Measurements from ENCODE around the gene MRGPRD.

DNA sequence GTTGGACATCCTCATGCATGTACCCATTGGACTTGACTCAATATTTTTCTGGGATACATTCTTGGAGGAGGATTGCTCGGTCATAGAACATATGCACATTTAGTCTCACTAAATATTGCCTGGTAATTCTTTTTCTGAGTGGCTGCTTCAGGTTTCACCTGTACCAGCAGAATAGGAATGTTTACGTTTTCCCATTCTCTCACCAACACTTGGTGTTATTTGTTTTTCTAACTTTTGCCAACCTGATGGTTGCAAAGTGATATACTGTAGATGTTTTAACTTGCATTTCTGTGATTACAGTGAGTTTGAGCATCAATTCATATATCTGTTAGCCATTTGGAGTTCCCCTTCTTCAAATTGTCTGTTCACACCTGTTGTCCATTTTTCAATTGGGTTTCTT is 1.3 kb upstream of the MRGPRD start:
- TF ChIP-seq, protein P1, sequence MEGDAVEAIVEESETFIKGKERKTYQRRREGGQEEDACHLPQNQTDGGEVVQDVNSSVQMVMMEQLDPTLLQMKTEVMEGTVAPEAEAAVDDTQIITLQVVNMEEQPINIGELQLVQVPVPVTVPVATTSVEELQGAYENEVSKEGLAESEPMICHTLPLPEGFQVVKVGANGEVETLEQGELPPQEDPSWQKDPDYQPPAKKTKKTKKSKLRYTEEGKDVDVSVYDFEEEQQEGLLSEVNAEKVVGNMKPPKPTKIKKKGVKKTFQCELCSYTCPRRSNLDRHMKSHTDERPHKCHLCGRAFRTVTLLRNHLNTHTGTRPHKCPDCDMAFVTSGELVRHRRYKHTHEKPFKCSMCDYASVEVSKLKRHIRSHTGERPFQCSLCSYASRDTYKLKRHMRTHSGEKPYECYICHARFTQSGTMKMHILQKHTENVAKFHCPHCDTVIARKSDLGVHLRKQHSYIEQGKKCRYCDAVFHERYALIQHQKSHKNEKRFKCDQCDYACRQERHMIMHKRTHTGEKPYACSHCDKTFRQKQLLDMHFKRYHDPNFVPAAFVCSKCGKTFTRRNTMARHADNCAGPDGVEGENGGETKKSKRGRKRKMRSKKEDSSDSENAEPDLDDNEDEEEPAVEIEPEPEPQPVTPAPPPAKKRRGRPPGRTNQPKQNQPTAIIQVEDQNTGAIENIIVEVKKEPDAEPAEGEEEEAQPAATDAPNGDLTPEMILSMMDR (IDR thresholded peaks at IDR 0.05; ENCODE audit: insufficient read depth, low read length): no peak
- no peak for TF ChIP-seq POLR2AphosphoS5 (IDR thresholded peaks at IDR 0.05; ENCODE audit: low read depth)
- TF ChIP-seq SPI1 (IDR thresholded peaks at IDR 0.05; ENCODE audit: borderline replicate concordance, low read depth): no peak
- TF ChIP-seq, protein P2, sequence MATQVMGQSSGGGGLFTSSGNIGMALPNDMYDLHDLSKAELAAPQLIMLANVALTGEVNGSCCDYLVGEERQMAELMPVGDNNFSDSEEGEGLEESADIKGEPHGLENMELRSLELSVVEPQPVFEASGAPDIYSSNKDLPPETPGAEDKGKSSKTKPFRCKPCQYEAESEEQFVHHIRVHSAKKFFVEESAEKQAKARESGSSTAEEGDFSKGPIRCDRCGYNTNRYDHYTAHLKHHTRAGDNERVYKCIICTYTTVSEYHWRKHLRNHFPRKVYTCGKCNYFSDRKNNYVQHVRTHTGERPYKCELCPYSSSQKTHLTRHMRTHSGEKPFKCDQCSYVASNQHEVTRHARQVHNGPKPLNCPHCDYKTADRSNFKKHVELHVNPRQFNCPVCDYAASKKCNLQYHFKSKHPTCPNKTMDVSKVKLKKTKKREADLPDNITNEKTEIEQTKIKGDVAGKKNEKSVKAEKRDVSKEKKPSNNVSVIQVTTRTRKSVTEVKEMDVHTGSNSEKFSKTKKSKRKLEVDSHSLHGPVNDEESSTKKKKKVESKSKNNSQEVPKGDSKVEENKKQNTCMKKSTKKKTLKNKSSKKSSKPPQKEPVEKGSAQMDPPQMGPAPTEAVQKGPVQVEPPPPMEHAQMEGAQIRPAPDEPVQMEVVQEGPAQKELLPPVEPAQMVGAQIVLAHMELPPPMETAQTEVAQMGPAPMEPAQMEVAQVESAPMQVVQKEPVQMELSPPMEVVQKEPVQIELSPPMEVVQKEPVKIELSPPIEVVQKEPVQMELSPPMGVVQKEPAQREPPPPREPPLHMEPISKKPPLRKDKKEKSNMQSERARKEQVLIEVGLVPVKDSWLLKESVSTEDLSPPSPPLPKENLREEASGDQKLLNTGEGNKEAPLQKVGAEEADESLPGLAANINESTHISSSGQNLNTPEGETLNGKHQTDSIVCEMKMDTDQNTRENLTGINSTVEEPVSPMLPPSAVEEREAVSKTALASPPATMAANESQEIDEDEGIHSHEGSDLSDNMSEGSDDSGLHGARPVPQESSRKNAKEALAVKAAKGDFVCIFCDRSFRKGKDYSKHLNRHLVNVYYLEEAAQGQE (IDR thresholded peaks at IDR 0.05; ENCODE audit: insufficient replicate concordance, low read depth): no peak

All from HL-60 (cell line).